NCI-H345 (cell line): ENCODE measurements around the gene FAM117A.

ENCODE experiments used
- DNase-seq: peaks from one replicate; lab custom pipeline; 2025; lab: John Stamatoyannopoulos, UW

FAM117A gene

DNA sequence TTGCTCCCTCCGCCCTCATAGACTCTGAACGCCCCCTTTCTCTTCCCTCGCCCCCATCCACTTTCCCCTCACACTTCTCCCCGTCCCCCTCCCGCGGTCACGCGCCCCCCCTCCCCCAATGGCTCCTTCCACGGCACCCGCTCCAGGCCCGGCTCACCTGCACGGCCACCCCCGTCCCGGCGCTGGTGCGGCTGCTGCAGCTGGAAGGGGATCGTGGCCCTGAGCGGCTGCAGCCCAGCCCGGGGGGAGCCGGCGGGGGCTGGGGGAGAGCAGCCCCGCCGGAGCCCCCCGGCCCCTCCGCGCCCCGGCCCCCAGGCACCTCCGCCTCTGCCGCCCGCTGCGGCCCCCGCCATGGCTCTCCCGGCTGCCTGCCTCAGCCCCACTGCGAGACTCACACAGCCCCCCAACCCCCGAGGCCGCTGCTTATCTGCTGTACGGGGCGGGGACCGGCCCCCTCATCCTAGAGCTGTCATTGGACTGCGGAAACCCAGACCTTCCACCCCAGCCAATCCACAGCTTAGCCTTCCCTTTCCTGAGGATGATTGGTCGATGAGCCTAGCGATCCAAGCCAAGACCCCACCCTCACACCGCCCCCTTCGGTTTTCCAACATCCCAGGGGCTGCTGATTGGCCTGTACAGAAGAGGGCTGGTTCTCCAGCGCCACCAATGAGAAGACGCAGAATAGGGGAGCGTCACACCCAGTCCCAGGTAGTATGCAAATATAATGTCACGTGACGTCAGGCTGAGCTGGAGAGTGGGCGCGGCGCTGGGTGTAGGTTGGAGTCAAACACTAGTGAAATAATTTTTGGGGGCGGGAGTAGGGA lies at the start of gene FAM117A:
TSS of gene FAM117A (minus strand) at position 397 of the 824 bp plus-strand sequence. CDS start at position 353, 44 bp downstream.
- DNase-seq: peak; percentile 99

GRCh38 chr17:49809056-49809455 lies 45.1 kb upstream of the FAM117A start:
- DNase-seq: no peak

DNA sequence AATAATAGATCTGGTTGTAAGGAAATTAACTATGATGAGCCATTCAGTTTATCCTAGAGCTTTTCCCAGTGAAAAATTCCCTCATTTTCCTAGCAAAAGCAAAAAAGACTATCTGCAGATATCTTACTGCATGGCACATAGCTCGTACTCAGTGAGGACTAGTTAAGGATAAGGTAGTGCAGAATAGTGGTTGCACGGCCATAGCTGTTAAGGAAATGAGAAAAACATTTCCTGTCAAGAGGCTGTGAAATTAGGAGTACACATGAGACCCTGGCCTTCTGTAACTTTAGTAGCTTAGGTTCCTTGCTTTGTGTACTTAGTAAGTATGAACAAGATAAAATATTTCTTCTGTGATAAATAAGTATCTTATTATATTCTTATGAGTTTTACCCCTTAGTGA lies 34.8 kb upstream of the FAM117A start:
- no peak for DNase-seq

DNA sequence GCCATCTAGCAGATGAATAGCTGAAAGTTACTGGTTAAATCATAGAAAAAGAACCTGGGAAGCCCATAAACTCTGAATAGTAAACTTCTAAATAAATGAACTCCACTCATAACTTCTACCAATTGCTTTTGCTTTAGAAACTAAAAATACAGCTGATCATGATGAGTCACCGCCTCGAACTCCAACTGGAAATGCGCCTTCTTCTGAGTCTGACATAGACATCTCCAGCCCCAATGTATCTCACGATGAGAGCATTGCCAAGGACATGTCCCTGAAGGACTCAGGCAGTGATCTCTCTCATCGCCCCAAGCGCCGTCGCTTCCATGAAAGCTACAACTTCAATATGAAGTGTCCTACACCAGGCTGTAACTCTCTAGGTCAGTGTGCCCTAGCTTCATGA lies 34.3 kb upstream of the FAM117A start:
- DNase-seq: no peak

GRCh38 chr17:49795372-49795771 lies 31.4 kb upstream of the FAM117A start:
- no peak for DNase-seq

- no peak for DNase-seq
Measured at GRCh38 chr17:49793309-49793708, 29.4 kb upstream of the FAM117A start.

GRCh38 chr17:49789243-49789578 lies 25.3 kb upstream of the FAM117A start:
- no peak for DNase-seq

DNA sequence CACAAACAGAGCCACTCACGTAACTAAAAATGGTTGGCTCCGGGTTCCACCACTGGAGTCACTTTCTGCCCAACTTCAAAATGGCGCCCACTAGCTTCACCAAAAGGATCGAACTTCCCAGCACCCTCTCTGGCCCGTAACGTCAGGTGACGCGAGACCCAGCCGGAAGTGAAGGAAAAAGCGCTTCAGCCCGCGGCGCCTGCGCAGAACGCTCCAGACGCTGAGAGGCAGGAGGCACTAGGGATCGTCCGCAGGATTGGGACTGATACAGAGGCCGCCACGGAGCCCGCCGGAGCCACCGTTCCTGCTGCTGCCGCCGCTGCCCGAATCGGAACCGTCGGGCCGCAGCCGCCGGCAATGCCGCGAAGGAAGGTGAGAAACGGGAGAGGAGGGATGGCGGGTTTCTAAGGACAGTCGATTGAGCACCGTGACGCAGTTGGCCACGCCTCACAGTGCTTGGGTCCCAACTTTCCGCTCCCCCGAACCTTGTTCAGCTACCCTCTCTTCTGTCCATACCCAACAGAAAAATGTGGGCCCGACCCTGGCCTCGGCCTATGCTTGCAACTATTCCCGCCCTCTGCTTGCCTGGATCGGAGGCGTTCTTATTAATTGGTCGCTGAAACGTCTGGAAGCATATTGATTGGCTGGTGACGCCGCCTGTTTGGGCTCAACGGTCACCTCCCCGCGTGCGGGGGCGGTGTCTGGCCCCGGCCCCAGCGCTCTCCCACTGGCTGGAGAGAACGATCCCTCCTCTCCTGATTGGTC lies 24.7 kb upstream of the FAM117A start, which contains the start of gene KAT7:
TSS of gene KAT7 (plus strand) at position 204 of the 765 bp plus-strand sequence. CDS start at position 358, 154 bp downstream.
- DNase-seq: peak; percentile 99

GRCh38 chr17:49787884-49788477 lies 24.1 kb upstream of the FAM117A start:
- no peak for DNase-seq

GRCh38 chr17:49784636-49785035 lies 20.7 kb upstream of the FAM117A start:
- DNase-seq: no peak

GRCh38 chr17:49783791-49784190 lies 19.9 kb upstream of the FAM117A start:
- no peak for DNase-seq

- no peak for DNase-seq
Measured at GRCh38 chr17:49783071-49783715, 19.3 kb upstream of the FAM117A start.

GRCh38 chr17:49779739-49780231 lies 15.9 kb upstream of the FAM117A start:
- peak; percentile 31 for DNase-seq

GRCh38 chr17:49779156-49779738 lies 15.3 kb upstream of the FAM117A start:
- DNase-seq: no peak

GRCh38 chr17:49777563-49777962 lies 13.6 kb upstream of the FAM117A start:
- no peak for DNase-seq

DNA sequence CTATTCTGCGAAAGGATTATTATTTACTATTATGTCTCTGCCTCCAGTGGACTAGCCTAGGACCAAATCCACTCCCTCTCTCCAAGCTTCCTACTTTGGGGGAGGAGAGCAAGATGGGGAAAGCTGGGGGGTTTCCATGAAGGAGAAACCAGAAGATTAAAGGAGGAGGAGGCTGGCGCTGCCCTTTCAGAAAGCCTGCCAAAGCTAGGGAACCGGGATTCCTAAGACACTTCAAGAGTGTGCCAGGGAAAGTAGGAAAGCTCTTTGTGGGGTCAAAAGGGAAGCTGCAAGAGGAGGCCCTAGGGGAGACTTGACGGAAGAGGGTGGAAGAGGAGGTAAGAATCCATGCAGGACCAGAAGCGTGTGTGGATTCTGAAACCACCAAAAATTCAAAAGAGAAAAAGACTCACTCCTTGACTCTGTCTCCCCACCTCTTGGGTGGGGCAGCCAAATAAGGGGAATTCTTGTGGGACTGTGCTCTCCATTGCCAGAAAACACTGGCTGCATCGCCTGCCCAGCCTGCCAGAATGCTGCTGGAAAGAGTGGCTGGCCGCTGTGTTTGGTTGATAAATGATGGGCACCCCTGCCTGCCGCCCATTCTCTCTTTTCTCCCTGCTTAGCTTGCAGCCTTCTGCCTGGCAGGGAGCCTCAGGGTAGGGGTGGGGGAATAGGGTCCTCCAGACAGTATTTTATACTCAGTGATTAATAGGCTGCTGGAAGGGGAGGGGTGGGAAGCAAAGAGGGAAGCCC lies 12.8 kb upstream of the FAM117A start:
- no peak for DNase-seq

- DNase-seq: no peak
Measured at GRCh38 chr17:49775546-49776260, 11.8 kb upstream of the FAM117A start.

- no peak for DNase-seq
Measured at GRCh38 chr17:49766918-49767530, 3.1 kb upstream of the FAM117A start.

GRCh38 chr17:49764559-49765180 lies 739 bp upstream of the FAM117A start:
- DNase-seq: no peak
